Measurements from ENCODE around the gene CORO1C. TPM values are rescaled to one million over a fixed set of nuclear protein-coding genes. Genes with fewer than 3 reads are reported as not detected.

Gene CORO1C
- total RNA-seq, 1 experiment from 2014 or later, result 138 TPM

GRCh38 chr12:108606492-108606891, 124.8 kb downstream of the CORO1C start:
- no peak for ATAC-seq
- intact Hi-C loops (cut with micrococcal nuclease), result no loop called here
- ChIA-PET RAD21 (ENCODE audit: low non-redundant PET in 1 of 2, low total read pairs in 2 of 2, uncharacterized antibody in 2 of 2, unreplicated experiment in 2 of 2) (interaction anchor here in 1 of 2 experiments (0.7 kb wide), 1 partner anchor 21 kb away, joined by 3 read pairs; no protein-coding TSS in a partner anchor), CTCF (no interaction called here), POLR2A (no interaction called here)
- Histone ChIP-seq H3K9me3 (ENCODE audit: control insufficient read depth in 1 of 2, insufficient read depth in 1 of 2, low read depth in 1 of 2, low read length in 2 of 2) (no peaks in the 10 kb centered on the region), H3K9me2 (ENCODE audit: insufficient read depth) (no peaks in the 10 kb centered on the region), H3K4me1 (ENCODE audit: control insufficient read depth in 1 of 2, insufficient read depth in 2 of 2, low read length in 2 of 2) (peaks cover under 1 to 7% of the 10 kb centered on the region in 2 experiments; a peak in 3 of 4 replicates), H3K36me3 (ENCODE audit: control insufficient read depth in 1 of 2, insufficient read depth in 2 of 2, low read length in 2 of 2) (no peaks in the 10 kb centered on the region), H3K79me2 (ENCODE audit: insufficient read depth, low read length) (no peaks in the 10 kb centered on the region), H3K27ac (ENCODE audit: low read depth, low read length) (no peak overlapping the region), H3K4me2 (ENCODE audit: low read length) (no peak overlapping the region), H3K9ac (ENCODE audit: low read length) (no peak overlapping the region), H3K4me3 (replicated peaks in 1 of 2; ENCODE audit: low read depth in 1 of 2, low read length in 2 of 2) (no peak overlapping the region), H2AFZ (ENCODE audit: low read depth, low read length, poor library complexity, severe bottlenecking) (no peak overlapping the region), H4K20me1 (ENCODE audit: insufficient read depth) (no peaks in the 10 kb centered on the region), H3K27me3 (ENCODE audit: insufficient read depth, low read length) (no peaks in the 10 kb centered on the region)
- TF ChIP-seq EZH2 (IDR thresholded peaks at IDR 0.05) (no peak), TCF7L2 (IDR thresholded peaks at IDR 0.05; ENCODE audit: borderline replicate concordance, extremely low read depth, insufficient read depth, insufficient read length) (no peak), ZFX (IDR thresholded peaks at IDR 0.05) (no peak), CEBPB (IDR thresholded peaks at IDR 0.05; ENCODE audit: low read depth) (no peak), EGR1 (IDR thresholded peaks at IDR 0.05; ENCODE audit: low read depth) (no peak), SRF (IDR thresholded peaks at IDR 0.05; ENCODE audit: low read depth) (no peak), EZH2phosphoT487 (IDR thresholded peaks at IDR 0.05; ENCODE audit: borderline replicate concordance) (no peak), ATF3 (IDR thresholded peaks at IDR 0.05) (no peak)
- DNase-seq (ENCODE audit: low read depth, low spot score), result no peak
- BruUV-seq (replicated peaks), result no TSS peak

- no peak for TF ChIP-seq ATF3 (IDR thresholded peaks at IDR 0.05)
- no peak for TF ChIP-seq CBX3 (IDR thresholded peaks at IDR 0.05; ENCODE audit: low read depth)
- TF ChIP-seq POLR2AphosphoS5 (IDR thresholded peaks at IDR 0.05; ENCODE audit: low read depth, low read length), result no peak
- TF ChIP-seq EZH2 (IDR thresholded peaks at IDR 0.05), result no peak
- TF ChIP-seq ZNF274 (IDR thresholded peaks at IDR 0.05; ENCODE audit: low read depth, low read length), result no peak
- Histone ChIP-seq H3K36me3 (ENCODE audit: control insufficient read depth in 1 of 2, insufficient read depth in 2 of 2, low read length in 2 of 2) (no peaks in the 10 kb centered on the region), H2AFZ (ENCODE audit: low read depth, low read length, poor library complexity, severe bottlenecking) (no peak overlapping the region), H3K4me3 (replicated peaks in 1 of 2; ENCODE audit: low read depth in 1 of 2, low read length in 2 of 2) (no peak overlapping the region), H3K79me2 (ENCODE audit: insufficient read depth, low read length) (no peaks in the 10 kb centered on the region), H3K4me1 (ENCODE audit: control insufficient read depth in 1 of 2, insufficient read depth in 2 of 2, low read length in 2 of 2) (peaks cover 0 to 7% of the 10 kb centered on the region in 2 experiments; a peak in 1 of 4 replicates), H3K4me2 (ENCODE audit: low read length) (no peak overlapping the region), H3K9ac (ENCODE audit: low read length) (no peak overlapping the region), H4K20me1 (ENCODE audit: insufficient read depth) (no peaks in the 10 kb centered on the region), H3K27ac (ENCODE audit: low read depth, low read length) (peak overlapping the region; percentile 48), H3K9me2 (ENCODE audit: insufficient read depth) (no peaks in the 10 kb centered on the region), H3K9me3 (ENCODE audit: control insufficient read depth in 1 of 2, insufficient read depth in 1 of 2, low read depth in 1 of 2, low read length in 2 of 2) (no peaks in the 10 kb centered on the region), H3K27me3 (ENCODE audit: insufficient read depth, low read length) (no peaks in the 10 kb centered on the region)
- intact Hi-C loops (cut with micrococcal nuclease), result no loop called here
- RAD21 ChIA-PET (ENCODE audit: low non-redundant PET in 1 of 2, low total read pairs in 2 of 2, uncharacterized antibody in 2 of 2, unreplicated experiment in 2 of 2), result no interaction called here
- DNase-seq (ENCODE audit: low read depth, low spot score) (no peak), ATAC-seq (no peak)
- BruUV-seq (replicated peaks), result no TSS peak
- CTCF ChIA-PET, result no interaction called here
- POLR2A ChIA-PET, result no interaction called here
These were observed 125.5 kb downstream of the CORO1C start for GRCh38 chr12:108605690-108606406.

All from HCT116 (cell line).